ENCODE data around the gene CHCHD1.
"Not testable (repeated sequence)": the region's sequence is repeated elsewhere in the genome, so short reads cannot be mapped to it uniquely, and the experiment has no call there.

The CHCHD1 gene

GRCh38 chr10:73810735-73811465 lies 29.1 kb downstream of the CHCHD1 start:
- DNase-seq (ENCODE audit: low spot score) (no peak), FAIRE-seq (no peak)

GRCh38 chr10:73812657-73813056 lies 30.8 kb downstream of the CHCHD1 start:
- no peak for DNase-seq (ENCODE audit: low spot score)
- no peak for FAIRE-seq

- FAIRE-seq: no peak
Observed at GRCh38 chr10:73813333-73813732, 31.5 kb downstream of the CHCHD1 start.

GRCh38 chr10:73814276-73814895 lies 32.5 kb downstream of the CHCHD1 start:
- DNase-seq (ENCODE audit: low spot score) (no peak), FAIRE-seq (no peak)

More at GRCh38 chr10:73813333-73813732, 31.5 kb downstream of the CHCHD1 start:
- DNase-seq (ENCODE audit: low spot score): no peak

- peak; percentile 15 for DNase-seq (ENCODE audit: low spot score)
- no peak for FAIRE-seq
Observed at GRCh38 chr10:73814896-73815718, 33.3 kb downstream of the CHCHD1 start.

- FAIRE-seq: no peak
- no peak for DNase-seq (ENCODE audit: low spot score)
Observed at GRCh38 chr10:73815719-73816030, 33.8 kb downstream of the CHCHD1 start.

GRCh38 chr10:73816917-73817729 lies 35.3 kb downstream of the CHCHD1 start:
- DNase-seq (ENCODE audit: low spot score) (no peak), FAIRE-seq (no peak)

- DNase-seq (ENCODE audit: low spot score) (no peak), FAIRE-seq (no peak)
Observed at GRCh38 chr10:73817826-73818225, 36.0 kb downstream of the CHCHD1 start.

GRCh38 chr10:73818402-73818801 lies 36.6 kb downstream of the CHCHD1 start:
- FAIRE-seq: no peak
- no peak for DNase-seq (ENCODE audit: low spot score)

- FAIRE-seq: no peak
- DNase-seq (ENCODE audit: low spot score): no peak
Observed at GRCh38 chr10:73819081-73819480, 37.2 kb downstream of the CHCHD1 start.

- no peak for FAIRE-seq
Observed at GRCh38 chr10:73819513-73820093, 37.8 kb downstream of the CHCHD1 start.

GRCh38 chr10:73823391-73823790 lies 41.5 kb downstream of the CHCHD1 start:
- DNase-seq (ENCODE audit: low spot score): no peak
- no peak for FAIRE-seq

More at GRCh38 chr10:73819513-73820093, 37.8 kb downstream of the CHCHD1 start:
- DNase-seq (ENCODE audit: low spot score): no peak

- FAIRE-seq (no peak), DNase-seq (ENCODE audit: low spot score) (no peak)
Observed at GRCh38 chr10:73824146-73824725, 42.4 kb downstream of the CHCHD1 start.

GRCh38 chr10:73827346-73828089 lies 45.7 kb downstream of the CHCHD1 start:
- FAIRE-seq: peak; percentile 84
- peak; percentile 83 for DNase-seq (ENCODE audit: low spot score)

- DNase-seq (ENCODE audit: low spot score): no peak
- no peak for FAIRE-seq
Observed at GRCh38 chr10:73828161-73828560, 46.3 kb downstream of the CHCHD1 start.

- DNase-seq (ENCODE audit: low spot score); FAIRE-seq: not testable (repeated sequence)
Observed at GRCh38 chr10:73829090-73829489, 47.2 kb downstream of the CHCHD1 start.
